ENCODE measurements around the gene COL6A6.

DNA sequence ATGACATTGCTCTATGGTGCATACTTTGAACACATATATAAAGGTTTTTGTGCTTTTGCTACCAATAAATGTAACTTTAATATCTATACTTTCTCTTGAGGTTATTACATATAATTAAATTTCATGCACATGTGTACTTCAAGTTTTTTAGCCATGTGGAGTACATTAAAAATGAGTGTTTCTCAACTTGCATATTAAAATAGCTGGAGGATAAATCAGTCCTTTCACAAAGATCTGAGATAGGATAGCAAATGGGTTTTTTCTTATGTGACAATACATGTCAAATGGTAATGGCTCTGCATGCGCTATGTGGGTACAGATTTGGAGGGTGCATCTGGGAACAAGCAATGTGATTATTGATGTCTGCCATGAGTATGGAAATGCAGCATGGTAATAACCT is 48.7 kb upstream of the COL6A6 start:
- TF ChIP-seq, protein P1, sequence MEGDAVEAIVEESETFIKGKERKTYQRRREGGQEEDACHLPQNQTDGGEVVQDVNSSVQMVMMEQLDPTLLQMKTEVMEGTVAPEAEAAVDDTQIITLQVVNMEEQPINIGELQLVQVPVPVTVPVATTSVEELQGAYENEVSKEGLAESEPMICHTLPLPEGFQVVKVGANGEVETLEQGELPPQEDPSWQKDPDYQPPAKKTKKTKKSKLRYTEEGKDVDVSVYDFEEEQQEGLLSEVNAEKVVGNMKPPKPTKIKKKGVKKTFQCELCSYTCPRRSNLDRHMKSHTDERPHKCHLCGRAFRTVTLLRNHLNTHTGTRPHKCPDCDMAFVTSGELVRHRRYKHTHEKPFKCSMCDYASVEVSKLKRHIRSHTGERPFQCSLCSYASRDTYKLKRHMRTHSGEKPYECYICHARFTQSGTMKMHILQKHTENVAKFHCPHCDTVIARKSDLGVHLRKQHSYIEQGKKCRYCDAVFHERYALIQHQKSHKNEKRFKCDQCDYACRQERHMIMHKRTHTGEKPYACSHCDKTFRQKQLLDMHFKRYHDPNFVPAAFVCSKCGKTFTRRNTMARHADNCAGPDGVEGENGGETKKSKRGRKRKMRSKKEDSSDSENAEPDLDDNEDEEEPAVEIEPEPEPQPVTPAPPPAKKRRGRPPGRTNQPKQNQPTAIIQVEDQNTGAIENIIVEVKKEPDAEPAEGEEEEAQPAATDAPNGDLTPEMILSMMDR (conservative IDR thresholded peaks at IDR 0.05), result no peak
- TF ChIP-seq EZH2 (IDR thresholded peaks at IDR 0.05; ENCODE audit: low read depth), result no peak

Measured in PC-9 (cell line).